ENCODE measurements around the gene MORC1.

GRCh38 chr3:109098079-109098644, 19.8 kb downstream of the MORC1 start:
- TF ChIP-seq, protein P1, sequence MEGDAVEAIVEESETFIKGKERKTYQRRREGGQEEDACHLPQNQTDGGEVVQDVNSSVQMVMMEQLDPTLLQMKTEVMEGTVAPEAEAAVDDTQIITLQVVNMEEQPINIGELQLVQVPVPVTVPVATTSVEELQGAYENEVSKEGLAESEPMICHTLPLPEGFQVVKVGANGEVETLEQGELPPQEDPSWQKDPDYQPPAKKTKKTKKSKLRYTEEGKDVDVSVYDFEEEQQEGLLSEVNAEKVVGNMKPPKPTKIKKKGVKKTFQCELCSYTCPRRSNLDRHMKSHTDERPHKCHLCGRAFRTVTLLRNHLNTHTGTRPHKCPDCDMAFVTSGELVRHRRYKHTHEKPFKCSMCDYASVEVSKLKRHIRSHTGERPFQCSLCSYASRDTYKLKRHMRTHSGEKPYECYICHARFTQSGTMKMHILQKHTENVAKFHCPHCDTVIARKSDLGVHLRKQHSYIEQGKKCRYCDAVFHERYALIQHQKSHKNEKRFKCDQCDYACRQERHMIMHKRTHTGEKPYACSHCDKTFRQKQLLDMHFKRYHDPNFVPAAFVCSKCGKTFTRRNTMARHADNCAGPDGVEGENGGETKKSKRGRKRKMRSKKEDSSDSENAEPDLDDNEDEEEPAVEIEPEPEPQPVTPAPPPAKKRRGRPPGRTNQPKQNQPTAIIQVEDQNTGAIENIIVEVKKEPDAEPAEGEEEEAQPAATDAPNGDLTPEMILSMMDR (IDR thresholded peaks at IDR 0.05): peak; percentile 76
- TF ChIP-seq ZFX (IDR thresholded peaks at IDR 0.05; ENCODE audit: borderline replicate concordance): no peak

All from 22Rv1 (cell line).